Mesothelial cell of epicardium (in vitro differentiated cells): Measurements from ENCODE around the gene ROBO1. TPM values are rescaled to one million over a fixed set of nuclear protein-coding genes. Genes with fewer than 3 reads are reported as not detected.

Source experiments
- DNase-seq, 2 experiments: peaks; one replicate each; pipeline ENCODE4 v3.0.0; 2021; ENCODE audit warnings: low spot score in 2 of 2; ENCODE audit not compliant: unreplicated experiment in 2 of 2
- H3K27ac Mint-ChIP-seq: 2 replicates; pipeline ENCODE4 v1.8.0; 2021; ENCODE audit warnings: mixed read lengths
- H3K27me3 Mint-ChIP-seq: 2 replicates; pipeline ENCODE4 v1.8.0; 2021; ENCODE audit warnings: low read depth, mixed read lengths
- H3K36me3 Mint-ChIP-seq: 2 replicates; pipeline ENCODE4 v1.8.0; 2021; ENCODE audit warnings: mixed read lengths
- H3K4me1 Mint-ChIP-seq: 2 replicates; pipeline ENCODE4 v1.8.0; 2021; ENCODE audit warnings: mixed read lengths
- H3K4me3 Mint-ChIP-seq: 2 replicates; pipeline ENCODE4 v1.8.0; 2021; ENCODE audit warnings: mild to moderate bottlenecking, moderate library complexity, mixed read lengths
- H3K9me3 Mint-ChIP-seq: 2 replicates; pipeline ENCODE4 v1.8.0; 2021; ENCODE audit warnings: mixed read lengths
- CTCF ChIP-seq: fragments of 200-600 bp; sonication (generic); IDR thresholded peaks from one replicate; pipeline ENCODE4 v1.5.0; 2021; ENCODE audit warnings: antibody characterized with exemption; ENCODE audit not compliant: unreplicated experiment
- total RNA-seq: library from RNA; stranded (reverse); gene quantifications from 3 replicates; pipeline ENCODE4 v1.2.1, GENCODE V29; 2021

ROBO1 gene
- total RNA-seq, 1 donor from 2014 or later, result 143 TPM

GRCh38 chr3:79765911-79766310, 1.9 kb downstream of the ROBO1 start:
- TF ChIP-seq CTCF, result no peak
- Mint-ChIP-seq H3K36me3 (no peaks in the 10 kb centered on the region), H3K9me3 (no peaks in the 10 kb centered on the region), H3K27ac (no peak overlapping the region), H3K4me1 (peaks cover 7% of the 10 kb centered on the region), H3K27me3 (peaks cover 11% of the 10 kb centered on the region), H3K4me3 (no peak overlapping the region)
- no peak for DNase-seq

DNA sequence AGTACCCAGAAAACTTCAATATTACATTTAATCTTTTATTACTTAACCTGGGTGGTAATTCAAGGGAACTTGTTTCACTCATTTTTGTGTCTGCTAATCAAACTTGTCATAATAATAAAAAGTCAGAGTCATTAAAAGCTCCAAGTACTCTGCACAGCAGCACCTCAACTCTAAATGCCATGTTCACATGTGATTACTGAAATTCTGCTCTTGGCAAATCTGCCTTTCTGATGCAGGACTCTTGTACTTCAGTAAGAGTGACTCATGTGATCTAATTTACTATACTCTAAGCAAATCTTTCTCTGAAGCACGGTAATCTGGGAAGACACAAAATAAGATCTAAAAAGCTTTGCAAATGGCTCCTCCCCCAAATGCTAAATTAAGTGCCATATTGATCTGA, 6.4 kb downstream of the ROBO1 start:
- H3K4me1 Mint-ChIP-seq, result peaks cover 7% of the 10 kb centered on the region
- DNase-seq, result no peak
- no peaks in the 10 kb centered on the region for H3K36me3 Mint-ChIP-seq
- peaks cover 18% of the 10 kb centered on the region for H3K27me3 Mint-ChIP-seq
- H3K27ac Mint-ChIP-seq, result no peak overlapping the region
- TF ChIP-seq CTCF, result no peak
- no peak overlapping the region for H3K4me3 Mint-ChIP-seq
- no peaks in the 10 kb centered on the region for H3K9me3 Mint-ChIP-seq

DNA sequence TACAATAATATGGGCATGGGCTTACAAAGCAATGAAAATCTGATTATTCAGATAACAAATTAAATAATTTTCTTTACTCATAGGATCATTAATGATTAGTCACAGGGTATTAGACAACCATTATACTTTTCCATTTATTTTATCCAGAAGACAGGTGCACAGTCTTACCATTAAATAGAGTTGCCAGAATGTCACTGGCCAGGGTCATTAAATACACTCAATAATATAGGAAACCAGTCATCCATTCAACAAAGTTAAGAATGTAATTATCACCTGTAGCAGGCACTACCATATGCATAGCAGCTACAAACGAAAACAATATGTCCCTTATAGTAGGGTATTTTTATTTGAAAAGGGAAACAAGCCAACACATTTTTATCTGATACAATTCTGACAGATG, 16.1 kb downstream of the ROBO1 start:
- Mint-ChIP-seq H3K27me3 (peaks cover 35% of the 10 kb centered on the region), H3K36me3 (peaks cover 3% of the 10 kb centered on the region), H3K4me3 (no peak overlapping the region), H3K27ac (no peak overlapping the region), H3K9me3 (peaks cover 18% of the 10 kb centered on the region), H3K4me1 (no peaks in the 10 kb centered on the region)
- TF ChIP-seq CTCF, result no peak
- DNase-seq, result no peak

DNA sequence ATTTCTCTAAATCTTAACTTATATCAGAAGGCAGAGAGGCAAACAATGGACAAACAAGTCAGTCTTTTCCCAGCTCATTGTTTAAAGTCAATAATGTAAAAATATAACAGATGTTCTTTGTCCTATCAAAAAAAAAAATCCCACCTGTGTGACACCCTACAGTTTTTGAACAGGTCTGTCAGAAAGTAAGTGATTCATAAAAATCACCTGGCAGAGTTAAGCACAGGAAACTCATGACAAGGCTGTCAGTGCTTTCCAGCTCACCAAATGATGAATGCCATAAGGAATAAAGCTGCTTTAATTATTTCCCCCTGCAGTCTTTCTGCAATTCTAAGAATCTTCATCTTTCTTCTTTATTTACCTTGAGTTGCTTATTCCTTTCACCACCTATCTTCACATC, 30.3 kb downstream of the ROBO1 start:
- Mint-ChIP-seq H3K9me3 (peaks cover 13% of the 10 kb centered on the region), H3K4me3 (no peak overlapping the region), H3K36me3 (peaks cover 3% of the 10 kb centered on the region), H3K27me3 (peaks cover 7% of the 10 kb centered on the region), H3K27ac (no peak overlapping the region), H3K4me1 (peaks cover 2% of the 10 kb centered on the region)
- no peak for TF ChIP-seq CTCF
- DNase-seq, result no peak

- peak overlapping the region; percentile 47 for H3K27ac Mint-ChIP-seq
- peaks cover 2% of the 10 kb centered on the region for H3K27me3 Mint-ChIP-seq
- no peaks in the 10 kb centered on the region for H3K36me3 Mint-ChIP-seq
- no peaks in the 10 kb centered on the region for H3K9me3 Mint-ChIP-seq
- DNase-seq, result peak; percentile 22 to 51
- no peak overlapping the region for H3K4me3 Mint-ChIP-seq
- peaks cover 7% of the 10 kb centered on the region for H3K4me1 Mint-ChIP-seq
- TF ChIP-seq CTCF, result no peak
Observed at GRCh38 chr3:79729096-79729495, 38.7 kb downstream of the ROBO1 start.

- Mint-ChIP-seq H3K27ac (no peak overlapping the region), H3K36me3 (no peaks in the 10 kb centered on the region), H3K9me3 (no peaks in the 10 kb centered on the region), H3K27me3 (no peaks in the 10 kb centered on the region), H3K4me1 (peaks cover 7% of the 10 kb centered on the region), H3K4me3 (no peak overlapping the region)
- DNase-seq, result no peak
- TF ChIP-seq CTCF, result no peak
Observed at GRCh38 chr3:79726786-79727185, 41.0 kb downstream of the ROBO1 start.
